GM12873 (cell line): ENCODE data around the gene PCSK6.

Experiments
- TF ChIP-seq, protein P1 (sequence below): IDR thresholded peaks from 2 replicates; pipeline ENCODE4 v1.5.1; 2012; ENCODE audit warnings: low read depth, mild to moderate bottlenecking, moderate library complexity, low read length, control low read depth; ENCODE audit not compliant: insufficient read depth; ENCODE audit errors: missing control alignments

The PCSK6 gene

DNA sequence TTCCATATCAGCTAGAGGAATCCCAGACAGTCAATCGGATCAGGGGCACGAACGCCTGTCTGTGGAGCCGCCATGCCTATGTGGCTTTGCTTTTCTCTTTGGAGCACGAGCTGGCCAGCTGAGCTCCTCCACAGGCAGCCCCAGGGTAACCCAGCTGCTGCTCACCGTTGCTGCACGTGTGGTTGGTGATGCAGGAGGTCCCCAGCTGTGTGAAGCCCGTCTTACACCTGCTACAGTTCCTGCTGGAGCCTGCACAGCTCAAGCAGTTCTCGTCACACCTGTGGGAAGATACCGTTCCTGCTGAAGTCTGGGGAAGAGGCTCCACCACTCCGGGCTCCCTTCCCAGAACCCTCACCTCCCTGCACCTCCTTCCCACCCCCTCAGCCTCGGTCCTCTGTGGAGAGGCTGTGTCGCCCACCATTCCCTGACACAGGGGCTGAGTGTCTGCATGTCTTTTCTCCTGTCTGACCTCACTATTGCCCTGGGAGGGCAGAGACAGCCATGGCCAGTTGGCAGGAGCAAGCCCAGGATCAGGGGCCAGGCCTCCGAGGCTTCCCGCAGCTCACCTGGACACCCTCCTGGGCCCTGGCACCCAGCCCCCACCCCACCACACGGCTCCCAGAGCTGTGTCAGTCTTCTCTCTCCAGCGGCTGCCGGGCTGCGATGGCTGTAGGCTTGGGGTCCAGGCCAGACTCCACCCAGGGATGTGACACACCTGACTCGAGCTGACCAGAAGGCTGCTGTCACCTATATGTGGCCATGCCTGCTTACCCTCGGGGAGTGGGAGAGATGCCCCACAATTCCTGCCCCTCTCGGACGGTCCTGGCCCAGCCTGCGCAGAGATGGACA lies 182.2 kb downstream of the PCSK6 start:
- TF ChIP-seq, protein P1, sequence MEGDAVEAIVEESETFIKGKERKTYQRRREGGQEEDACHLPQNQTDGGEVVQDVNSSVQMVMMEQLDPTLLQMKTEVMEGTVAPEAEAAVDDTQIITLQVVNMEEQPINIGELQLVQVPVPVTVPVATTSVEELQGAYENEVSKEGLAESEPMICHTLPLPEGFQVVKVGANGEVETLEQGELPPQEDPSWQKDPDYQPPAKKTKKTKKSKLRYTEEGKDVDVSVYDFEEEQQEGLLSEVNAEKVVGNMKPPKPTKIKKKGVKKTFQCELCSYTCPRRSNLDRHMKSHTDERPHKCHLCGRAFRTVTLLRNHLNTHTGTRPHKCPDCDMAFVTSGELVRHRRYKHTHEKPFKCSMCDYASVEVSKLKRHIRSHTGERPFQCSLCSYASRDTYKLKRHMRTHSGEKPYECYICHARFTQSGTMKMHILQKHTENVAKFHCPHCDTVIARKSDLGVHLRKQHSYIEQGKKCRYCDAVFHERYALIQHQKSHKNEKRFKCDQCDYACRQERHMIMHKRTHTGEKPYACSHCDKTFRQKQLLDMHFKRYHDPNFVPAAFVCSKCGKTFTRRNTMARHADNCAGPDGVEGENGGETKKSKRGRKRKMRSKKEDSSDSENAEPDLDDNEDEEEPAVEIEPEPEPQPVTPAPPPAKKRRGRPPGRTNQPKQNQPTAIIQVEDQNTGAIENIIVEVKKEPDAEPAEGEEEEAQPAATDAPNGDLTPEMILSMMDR: no peak

DNA sequence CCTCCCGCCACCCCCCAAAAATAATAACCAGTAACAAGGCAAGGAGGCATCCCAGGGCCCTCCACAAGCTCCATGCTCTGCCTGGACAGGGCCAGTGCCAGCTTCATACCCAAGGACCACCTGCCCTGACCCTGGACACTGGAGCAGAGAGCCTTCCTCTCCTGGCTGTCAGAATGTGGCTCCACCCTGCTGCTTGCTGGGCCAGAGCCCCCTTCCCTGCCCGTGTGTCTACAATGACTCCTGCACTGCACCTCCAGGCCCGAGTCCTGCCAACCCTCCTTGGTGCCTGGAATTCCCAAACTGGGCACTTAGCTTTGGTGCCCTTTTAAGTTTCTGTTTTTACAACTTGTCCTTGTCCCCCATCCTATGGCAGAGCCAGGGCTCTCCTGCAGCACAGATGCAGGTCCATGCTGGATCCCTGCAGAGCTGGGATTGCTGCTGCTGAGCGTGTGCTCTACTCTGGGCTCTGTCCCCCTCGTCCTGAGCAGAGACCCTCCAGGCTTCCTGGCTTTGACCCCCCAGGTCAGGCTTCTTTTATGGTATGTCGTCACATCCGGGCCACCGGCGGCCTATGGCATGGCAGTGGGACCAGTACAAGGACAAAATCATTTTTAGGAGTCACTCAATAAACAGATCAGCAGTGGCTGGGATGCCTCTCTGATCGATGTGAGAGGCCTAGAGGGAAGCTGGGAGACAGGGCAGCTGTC lies 183.0 kb downstream of the PCSK6 start:
- TF ChIP-seq, protein P1: no peak

DNA sequence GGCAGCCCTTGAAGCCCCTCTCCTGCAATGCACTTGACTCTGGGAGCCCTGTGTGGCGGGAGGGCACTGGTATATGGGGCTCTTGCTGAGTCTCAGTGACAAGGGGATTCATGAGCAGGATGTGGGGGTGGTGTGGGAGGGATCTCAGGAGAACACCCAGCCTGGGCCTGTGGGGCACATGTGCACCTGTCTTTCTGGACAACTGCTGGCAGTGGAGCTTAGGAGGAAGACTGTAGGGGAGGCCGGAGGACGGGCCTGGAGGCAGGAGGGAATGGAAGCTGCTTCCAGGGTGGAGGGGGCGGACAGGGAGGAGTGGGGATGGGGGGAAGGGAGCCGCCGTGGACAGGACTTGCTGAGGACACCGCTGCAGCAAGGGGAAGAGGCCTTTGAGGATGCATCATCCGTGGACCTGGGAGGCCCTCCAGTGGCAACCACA lies 183.7 kb downstream of the PCSK6 start:
- TF ChIP-seq, protein P1: no peak

DNA sequence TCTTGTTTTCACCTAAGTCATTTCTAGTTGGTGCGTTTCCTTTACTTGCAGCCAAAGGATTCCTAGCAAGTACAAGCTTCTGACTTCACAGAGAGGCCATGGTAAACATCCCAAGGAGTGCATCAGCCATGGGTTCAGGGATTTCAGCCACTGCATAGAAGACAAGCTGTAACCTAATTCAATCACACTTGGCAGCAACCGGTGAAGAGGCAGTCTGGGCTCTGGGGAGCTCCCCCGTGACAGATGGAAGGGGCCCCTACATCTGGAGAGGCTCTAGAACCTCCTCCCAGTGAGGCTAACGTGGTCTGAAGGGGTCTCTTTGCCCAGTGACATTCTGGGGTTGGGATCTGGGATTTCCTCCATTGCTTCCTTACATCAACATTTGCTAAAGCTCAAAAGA lies 186.1 kb downstream of the PCSK6 start:
- TF ChIP-seq, protein P1: no peak

DNA sequence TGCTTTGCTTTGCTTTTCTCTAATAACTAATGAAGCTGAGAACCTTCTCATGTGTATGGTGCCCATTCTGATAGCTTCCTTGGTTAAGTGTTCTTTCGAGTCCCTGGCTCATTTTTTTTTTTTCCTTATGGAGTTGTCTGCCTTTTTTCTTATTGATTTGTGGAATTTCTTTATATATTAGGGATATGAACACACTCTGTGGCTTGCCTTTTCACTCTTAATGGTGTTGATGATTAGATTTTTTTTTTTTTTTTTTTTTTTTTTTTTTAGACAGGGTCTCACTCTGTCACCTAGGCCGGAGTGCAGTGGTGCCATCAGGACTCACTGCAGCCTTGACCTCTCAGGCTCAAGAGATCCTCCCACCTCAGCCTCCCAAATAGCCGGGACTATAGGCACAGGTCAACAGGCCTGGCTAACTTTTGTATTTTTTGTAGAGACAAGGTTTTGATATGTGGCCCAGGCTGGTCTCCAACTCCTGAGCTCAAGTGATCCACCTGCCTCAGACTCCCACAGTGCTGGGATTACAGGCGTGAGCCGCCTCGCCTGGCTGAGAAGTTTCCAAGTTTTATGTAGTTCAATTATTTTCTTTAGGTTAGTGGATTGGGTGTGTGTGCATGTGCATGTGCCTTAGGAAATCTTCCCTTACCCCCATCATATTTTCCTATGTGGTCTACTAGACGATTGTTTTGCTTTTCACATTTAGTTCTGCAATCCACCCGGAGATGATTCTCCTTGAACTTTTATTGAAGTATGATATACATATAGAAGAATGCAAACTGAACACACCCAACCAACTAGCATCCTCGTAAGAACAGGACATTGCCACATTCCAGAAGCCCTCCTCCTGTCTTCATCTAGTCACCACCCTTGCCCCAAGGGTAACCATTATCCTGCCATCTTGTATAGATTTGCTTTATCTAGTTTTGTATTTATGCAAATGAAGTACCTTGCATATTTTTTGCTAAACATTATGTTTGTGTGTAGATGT lies 192.8 kb downstream of the PCSK6 start:
- TF ChIP-seq, protein P1: no peak

DNA sequence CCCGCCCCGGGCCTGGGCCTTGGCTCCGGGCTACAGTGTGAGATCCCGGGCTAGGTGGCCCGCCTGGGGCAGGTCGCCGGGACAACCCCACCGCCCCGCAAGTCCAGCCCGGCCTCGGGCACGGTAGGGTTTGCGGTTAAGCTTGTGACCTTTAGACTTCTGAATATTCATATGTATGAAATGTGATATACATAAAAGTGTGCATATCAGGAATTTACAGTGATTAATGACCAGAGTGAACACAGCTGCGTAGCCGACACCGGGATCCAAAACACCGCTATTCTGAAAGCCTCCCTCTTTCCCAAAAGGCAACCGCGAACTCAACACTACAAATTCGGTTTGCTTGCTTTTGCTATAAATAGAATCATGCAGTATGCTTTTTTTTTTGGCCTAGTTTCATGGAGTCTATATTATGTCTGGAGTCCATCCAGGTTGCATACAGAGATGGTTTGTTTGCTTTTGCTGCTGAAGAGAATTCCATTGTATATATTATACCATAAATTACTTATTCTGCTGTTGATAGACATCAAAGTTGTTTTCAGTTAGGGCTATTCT lies 193.8 kb downstream of the PCSK6 start:
- TF ChIP-seq, protein P1: no peak
